ENCODE measurements around the gene RHO.
"Not testable (repeated sequence)": the region's sequence is repeated elsewhere in the genome, so short reads cannot be mapped to it uniquely, and the experiment has no call there.

The RHO gene

DNA sequence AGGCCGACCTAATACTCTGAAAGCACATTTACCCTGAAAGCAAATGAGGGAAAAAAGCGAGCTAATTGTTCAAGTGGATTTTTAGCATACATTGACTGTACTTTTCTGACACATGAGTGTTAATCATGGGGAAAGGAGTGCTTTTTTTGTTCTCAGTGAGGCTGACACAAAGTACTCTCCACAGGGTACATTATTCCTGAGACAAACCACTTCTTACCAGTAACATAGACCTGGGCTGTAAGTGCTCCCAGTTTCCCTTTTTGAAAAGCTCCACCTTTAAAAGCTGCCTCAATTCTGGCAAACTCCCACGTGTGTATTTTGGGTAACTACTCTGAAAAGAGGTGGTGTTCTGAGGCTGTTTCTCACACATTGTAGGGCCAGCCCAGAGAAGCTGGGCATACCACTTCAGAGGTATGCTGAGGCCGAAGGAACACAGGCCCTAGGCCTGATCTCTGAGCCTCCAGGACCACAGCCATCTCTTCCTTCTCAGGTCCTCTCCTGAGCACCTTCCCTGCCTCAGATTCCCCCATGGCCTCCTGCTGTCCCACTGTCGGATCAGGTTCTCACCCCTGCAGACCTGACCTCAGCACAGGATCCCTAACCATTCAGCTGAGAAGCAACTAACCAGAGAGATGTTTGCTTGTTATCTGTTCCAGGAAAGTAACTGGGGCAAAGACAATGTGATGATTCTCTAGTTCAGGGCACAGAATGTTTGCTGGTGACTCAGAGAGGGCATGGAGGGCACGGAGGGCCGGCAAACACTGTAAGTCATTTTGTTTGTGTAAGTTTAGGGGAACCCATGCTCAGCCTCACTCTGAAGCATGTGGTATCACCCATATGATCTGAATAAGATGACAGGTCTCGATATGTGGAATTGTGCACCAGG lies 29.6 kb upstream of the RHO start:
- H3K4me3 ChIP-seq (ENCODE audit: low read depth, low read length); DNase-seq (ENCODE audit: low read depth): not testable (repeated sequence)

DNA sequence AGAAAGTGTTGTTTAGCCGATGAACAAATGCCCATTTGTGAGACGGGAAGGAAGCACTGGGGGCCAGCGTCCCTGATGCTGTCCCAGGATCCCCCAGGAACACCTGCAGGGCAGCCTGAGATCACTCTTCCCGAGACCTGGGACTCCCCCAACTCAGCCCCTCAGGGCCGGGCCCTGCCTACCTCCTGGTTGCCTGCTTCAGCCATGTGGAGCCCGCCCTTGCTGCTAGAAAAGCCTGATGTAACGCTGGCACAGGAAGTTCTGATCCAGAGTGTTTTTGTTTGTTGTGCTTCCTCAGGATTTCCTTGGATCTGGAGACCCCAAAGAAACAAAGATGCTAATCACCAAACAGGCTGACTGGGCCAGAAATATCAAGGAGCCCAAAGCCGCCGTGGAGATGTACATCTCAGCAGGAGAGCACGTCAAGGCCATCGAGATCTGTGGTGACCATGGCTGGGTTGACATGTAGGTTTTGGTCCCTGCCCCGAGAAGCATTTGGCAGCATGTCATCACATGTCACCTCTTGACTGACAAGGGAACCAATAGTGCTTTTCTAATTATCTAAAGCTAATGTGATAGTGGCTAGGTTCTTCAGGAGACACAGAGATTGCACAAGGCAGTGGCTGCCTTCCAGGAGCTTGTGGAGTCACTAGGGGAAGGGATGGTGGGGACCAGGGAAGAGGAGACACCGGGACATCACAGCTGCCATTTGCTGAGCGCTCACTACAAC lies 28.7 kb upstream of the RHO start:
- DNase-seq (ENCODE audit: low read depth): not testable (repeated sequence)

DNA sequence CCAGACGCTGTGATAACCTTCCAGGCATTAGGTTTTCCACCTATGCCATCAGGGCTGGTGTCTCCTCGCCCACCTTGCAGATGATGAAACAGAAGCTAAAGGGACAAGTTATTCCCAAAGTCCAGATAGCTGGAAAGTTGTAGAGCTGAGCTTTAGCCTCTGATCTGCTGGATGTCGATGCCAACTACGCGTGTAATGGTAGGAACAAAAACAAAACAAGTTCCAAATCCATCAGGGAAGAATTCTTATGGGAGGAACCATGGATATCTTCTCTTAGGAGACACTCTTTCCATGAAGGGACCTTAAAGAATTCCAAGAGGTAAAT lies 28.1 kb upstream of the RHO start:
- no peak for DNase-seq (ENCODE audit: low read depth)
- H3K4me3 ChIP-seq (ENCODE audit: low read depth, low read length): no peak overlapping the region

More for the DNA sequence above, 28.7 kb upstream of the RHO start:
- H3K4me3 ChIP-seq (ENCODE audit: low read depth, low read length): not testable (repeated sequence)

DNA sequence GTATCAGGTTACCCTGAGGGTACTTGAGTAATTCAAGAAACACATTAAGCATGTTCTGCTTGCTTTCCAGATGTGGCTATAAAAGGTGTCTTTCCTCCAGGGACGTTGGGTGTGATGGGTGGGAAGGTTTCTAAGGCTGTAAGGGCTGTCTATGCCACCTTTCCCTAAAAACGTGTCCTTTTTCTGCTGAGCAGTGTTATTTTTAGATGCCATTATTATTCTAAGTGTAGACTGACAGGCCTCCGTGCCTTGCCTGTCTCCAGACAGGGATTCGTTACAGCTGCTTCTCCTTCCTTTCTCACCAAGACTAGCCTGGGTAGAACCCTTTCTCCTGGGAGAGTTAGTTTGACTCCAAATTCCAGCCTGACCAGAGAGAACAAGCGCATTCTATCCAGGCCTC lies 26.8 kb upstream of the RHO start:
- no peak overlapping the region for H3K4me3 ChIP-seq (ENCODE audit: low read depth, low read length)
- DNase-seq (ENCODE audit: low read depth): no peak

DNA sequence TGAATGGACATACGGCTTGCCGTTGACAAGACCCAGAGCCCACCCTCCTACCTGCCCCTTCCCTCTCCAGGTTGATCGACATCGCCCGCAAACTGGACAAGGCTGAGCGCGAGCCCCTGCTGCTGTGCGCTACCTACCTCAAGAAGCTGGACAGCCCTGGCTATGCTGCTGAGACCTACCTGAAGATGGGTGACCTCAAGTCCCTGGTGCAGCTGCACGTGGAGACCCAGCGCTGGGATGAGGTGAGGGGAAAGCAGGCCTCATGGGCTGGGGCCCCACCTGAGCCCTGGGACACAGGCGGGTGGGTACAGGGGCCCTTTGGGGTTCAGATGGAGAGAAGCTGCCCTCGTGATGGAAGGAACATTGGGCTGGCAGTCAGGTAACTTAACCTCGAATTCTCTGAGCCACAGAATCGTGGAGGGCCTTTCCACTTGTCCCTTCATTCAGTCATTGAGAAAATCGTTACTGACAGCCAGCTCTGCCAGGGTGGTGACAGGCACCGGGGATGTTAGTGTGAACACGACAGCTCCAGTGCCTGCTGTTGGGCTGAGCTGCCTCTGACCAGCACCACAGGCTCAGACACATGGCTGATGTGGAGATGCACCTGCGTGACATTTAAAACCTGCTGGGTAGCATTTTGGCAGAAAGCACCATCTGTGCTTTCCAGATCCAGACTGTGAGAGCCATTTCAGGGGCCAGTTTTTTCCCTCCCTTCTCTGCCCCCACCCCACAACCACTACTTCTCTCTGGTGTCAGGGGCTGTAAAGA lies 25.6 kb upstream of the RHO start:
- H3K4me3 ChIP-seq (ENCODE audit: low read depth, low read length): no peak overlapping the region
- DNase-seq (ENCODE audit: low read depth): no peak

DNA sequence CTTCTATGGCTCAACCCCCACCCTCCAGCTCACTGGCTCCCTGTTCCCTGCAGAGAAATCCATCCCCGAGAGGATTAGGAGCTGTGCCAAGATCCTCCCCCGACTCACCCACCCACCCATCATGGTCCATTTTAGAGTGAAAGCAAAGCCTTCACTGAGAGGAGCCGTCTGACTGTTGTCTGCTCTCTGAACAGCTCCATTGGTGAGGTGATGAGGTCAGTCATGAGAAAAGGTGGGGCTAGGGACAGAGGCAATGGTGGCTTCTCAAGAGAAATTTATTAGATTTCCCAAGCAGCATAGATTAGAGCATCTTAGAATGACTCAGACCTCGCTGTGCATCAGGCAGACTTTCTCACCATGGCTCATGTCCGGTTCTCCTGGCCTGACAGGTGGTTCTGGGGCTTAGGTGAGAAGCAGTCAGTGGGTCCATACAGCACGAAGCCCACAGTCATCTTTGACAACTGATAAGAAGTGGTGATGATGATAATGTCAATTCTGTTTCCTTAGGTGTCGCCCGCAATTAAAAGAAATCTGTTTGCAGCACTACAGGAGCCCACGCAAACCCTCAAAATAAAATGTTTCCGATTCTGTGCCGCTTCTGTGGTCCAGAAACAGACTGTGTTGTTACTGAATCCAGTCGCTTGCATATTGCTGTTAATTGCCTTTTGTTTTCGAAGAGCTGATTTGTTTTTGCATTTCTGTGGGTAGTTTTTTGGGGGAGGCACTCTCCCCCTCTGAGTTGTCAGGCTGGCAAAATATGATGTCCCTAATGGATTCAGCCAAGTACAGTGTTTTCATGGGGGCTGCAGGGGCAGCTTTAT lies 24.8 kb upstream of the RHO start:
- DNase-seq (ENCODE audit: low read depth): no peak
- H3K4me3 ChIP-seq (ENCODE audit: low read depth, low read length): no peak overlapping the region

DNA sequence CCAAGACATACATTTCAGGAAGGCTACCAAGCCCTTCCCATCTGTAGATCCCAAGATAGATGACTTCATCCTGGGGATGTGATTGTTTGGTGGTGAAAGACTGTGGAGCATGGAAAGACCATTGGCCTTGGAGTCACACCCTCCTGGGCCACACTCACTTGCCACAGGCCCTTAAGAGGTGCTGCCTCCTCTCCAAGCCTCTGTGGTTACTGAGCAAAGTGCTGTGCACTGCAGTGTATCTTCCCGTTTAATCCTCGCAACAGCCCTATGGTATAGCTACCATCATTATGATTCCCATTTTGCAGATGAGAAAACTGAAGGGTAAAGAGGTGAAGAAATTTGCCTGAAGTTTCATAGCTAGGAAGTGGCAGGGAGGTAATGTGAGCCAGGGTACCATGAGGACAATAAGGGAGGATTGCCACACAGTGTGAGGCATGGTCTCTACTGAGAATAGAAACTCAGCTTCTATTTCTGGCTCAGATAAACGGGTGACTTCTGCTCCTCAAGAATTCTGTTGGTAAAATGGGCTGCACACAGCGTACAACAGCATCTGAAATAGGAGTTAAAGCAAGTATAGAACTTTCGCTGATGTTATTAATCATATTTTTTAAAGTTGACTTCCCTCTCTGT lies 23.9 kb upstream of the RHO start:
- no peak for DNase-seq (ENCODE audit: low read depth)
- H3K4me3 ChIP-seq (ENCODE audit: low read depth, low read length): no peak overlapping the region

DNA sequence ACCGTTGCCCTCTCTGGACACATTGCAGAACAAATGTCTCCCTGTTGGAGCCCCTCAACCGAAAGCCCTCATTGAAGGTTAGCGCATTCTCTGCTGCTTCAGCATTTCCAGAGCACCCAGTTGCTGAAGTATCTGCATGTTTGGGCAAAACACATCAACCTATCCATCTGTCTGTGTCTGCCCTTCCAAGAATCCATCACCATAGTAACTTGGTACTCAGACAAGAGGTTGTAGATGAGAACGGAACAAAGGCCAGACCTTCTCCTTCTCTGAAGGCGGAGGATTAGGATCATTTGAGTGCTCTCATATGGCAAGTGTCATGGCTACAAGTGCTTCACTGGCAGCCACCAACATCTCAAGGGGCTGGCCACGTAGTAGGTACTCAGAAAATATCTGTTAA lies 23.1 kb upstream of the RHO start:
- DNase-seq (ENCODE audit: low read depth): no peak
- no peak overlapping the region for H3K4me3 ChIP-seq (ENCODE audit: low read depth, low read length)

DNA sequence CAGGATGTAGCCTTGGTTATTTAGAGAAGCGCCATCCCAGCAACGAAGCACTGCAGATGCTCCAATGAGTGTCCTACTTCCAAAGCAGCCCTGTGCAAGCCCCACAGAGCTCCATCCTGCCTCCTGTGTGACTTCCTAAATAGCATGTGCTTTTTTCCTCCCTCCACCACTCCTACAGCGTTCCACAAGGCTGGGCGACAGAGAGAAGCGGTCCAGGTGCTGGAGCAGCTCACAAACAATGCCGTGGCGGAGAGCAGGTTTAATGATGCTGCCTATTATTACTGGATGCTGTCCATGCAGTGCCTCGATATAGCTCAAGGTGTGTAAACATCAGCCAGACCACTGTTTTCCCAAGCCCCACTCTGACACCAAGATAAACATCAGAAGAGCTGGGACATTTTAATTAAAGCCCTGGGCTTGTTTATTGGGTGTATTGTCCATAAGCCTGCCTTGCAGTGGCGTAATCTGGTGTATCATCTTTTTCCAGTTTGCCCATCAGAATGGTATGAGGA lies 22.2 kb upstream of the RHO start:
- DNase-seq (ENCODE audit: low read depth): no peak
- H3K4me3 ChIP-seq (ENCODE audit: low read depth, low read length): no peak overlapping the region

DNA sequence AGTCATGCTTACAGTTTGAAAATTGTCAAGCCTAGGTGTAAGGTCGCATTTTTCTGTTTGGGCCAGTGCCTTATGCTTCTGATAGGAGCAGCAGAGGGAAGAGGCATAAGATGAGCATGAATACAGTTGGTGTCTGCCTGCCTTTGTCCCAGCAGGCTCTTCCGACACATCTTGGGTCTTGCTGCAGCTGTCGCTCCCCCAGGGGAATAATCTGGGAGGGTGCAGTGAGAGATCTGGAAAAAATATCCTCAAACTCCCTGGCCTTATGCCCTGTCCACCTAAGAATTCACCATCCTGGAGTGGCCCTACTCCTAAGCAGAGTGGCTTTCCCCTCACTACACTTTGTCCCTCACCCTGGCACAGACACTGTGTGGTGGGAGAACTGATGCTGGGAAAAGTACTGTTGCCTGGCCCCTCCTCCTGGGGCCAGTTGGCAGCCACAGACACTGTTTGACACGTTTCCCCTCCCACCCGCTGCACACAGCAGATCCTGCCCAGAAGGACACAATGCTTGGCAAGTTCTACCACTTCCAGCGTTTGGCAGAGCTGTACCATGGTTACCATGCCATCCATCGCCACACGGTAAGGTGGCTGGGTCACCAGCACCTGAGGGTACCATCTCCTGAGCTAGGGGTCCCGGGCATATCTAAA lies 21.1 kb upstream of the RHO start:
- no peak for DNase-seq (ENCODE audit: low read depth)

DNA sequence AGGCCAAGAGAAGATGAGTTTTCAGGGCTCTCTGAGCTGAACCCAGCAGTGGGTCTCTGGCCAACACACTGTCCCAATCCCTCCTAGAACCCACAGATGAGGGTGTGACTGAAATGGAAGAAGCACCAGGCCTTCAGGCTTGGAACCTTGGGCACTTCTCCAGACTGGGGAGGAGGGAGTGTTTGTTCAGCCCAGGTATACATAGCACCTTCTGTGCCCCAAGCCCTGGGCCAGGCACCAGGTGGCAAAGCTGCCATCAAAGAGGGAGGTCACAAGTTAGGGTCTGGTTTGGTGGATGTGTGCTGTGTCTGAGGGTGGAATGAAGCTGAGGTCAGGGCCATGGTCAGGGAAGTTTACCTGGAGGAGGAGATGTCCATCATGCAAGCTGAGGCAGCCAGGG lies 15.8 kb upstream of the RHO start:
- H3K4me3 ChIP-seq (ENCODE audit: low read depth, low read length): no peak overlapping the region
- no peak for DNase-seq (ENCODE audit: low read depth)

More for the DNA sequence above, 21.1 kb upstream of the RHO start:
- no peak overlapping the region for H3K4me3 ChIP-seq (ENCODE audit: low read depth, low read length)

DNA sequence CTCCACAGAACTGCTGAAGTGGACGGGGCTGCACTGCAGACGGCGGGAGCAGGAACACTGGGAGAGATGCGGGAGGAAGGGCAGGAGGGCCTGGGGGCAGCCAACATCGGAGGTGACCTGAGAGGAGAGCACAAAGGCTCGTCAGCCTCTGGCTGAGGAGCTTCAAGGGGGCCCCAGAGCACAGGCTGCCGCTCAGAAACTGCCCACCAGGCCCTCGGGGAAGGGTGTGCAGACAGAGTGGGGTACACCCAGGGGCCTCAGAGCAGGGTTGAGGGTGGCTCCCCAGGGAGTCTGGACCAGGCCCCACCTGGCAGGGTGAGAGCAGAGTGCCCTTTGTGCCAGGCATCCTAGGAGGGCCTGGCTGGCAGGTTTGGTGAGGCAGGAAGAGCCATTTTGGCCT lies 14.7 kb upstream of the RHO start:
- H3K4me3 ChIP-seq (ENCODE audit: low read depth, low read length): no peak overlapping the region
- no peak for DNase-seq (ENCODE audit: low read depth)

DNA sequence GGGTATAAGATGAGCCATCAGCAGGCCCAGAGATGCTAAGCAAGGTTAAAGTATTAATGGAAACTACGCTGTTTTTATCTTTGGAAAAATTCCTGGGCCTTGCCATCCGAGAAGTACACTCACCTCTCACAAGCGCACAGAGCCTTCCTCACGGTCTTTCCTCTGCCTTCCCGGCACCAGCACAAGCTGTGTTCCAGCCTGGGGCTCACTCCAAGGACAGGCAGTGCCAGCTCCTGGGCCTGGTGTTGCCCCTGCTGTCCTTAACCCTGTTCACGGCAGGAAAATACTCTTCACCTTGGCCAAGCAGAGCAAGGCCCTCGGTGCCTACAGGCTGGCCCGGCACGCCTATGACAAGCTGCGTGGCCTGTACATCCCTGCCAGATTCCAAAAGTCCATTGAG lies 14.3 kb upstream of the RHO start:
- DNase-seq (ENCODE audit: low read depth): no peak

DNA sequence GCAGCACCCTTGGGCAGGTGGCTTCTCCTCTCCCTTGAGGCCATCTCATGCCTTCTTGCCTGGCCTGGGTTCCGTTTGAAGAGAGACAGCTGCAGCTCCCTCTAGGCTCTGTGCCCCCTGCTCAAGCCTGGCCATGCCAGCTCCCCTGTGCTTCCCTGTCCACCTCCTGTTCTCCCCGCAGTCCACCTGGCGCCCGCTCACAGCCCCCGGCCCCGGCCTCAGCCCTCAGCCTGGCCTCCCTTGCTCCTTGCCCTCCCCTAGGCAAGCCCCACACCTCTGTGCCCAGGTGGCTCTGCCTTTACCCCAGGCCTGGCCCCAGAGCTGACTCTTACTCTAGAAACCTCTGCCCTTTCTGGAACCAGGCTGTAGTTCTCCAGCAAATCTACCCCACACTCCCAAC lies 13.9 kb upstream of the RHO start:
- DNase-seq (ENCODE audit: low read depth): no peak
- H3K4me3 ChIP-seq (ENCODE audit: low read depth, low read length): no peak overlapping the region

More for the DNA sequence above, 14.3 kb upstream of the RHO start:
- H3K4me3 ChIP-seq (ENCODE audit: low read depth, low read length): no peak overlapping the region

DNA sequence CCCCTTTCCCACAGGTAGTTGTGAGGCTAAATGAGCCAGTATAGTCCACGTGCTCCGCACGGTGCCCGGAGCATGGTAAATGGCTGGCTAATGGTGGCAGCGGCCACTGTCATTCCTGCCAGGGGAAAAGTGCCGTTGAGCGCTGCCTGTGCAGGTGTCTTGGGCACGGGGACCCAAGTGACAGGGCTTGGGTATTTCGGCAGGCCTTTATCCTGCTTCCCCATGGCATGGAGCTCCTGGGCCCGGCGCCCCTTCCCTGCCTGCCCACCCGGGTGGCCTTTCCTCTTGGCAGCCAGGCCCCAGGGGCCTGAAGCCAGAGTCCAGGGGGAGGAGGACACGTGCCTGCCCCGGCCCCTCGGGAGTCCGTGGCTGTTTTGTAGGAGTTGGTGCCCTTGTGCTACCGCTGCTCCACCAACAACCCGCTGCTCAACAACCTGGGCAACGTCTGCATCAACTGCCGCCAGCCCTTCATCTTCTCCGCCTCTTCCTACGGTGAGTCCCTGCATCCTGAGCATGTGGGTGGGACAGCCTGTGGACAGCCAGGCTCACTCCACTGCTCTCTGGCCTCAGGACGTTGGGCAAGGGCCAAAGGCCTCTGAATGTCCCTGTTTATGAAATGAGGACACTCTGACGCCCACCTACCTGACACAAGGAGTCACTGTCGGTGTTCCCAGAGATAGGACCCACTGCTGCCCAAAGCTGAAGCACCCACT lies 13.2 kb upstream of the RHO start:
- not testable (repeated sequence) for DNase-seq (ENCODE audit: low read depth)

DNA sequence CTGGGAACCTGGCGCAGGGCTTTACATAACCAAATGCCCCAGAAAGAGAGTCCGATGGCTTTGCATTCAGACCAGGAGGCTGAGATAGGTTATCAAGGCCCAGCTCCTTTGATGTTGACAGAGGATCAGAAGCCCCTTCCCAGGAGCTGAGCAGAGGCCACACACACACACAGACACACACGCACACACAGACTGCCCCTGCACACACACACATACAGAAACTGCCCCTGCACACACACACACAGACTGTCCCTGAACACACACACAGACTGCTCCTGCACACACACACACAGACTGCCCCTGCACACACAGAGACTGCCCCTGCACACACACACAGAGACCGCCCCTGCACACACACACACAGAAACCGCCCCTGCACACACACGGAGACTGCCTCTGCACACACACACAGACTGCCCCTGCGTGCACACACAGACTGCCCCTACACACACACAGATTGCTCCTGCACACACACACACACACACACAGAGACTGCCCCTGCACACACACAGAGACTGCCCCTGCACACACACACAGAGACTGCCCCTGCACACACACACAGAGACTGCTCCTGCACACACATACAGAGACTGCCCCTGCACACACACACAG lies 12.5 kb upstream of the RHO start:
- not testable (repeated sequence) for H3K4me3 ChIP-seq (ENCODE audit: low read depth, low read length); DNase-seq (ENCODE audit: low read depth)

More for the DNA sequence above, 13.2 kb upstream of the RHO start:
- not testable (repeated sequence) for H3K4me3 ChIP-seq (ENCODE audit: low read depth, low read length)

DNA sequence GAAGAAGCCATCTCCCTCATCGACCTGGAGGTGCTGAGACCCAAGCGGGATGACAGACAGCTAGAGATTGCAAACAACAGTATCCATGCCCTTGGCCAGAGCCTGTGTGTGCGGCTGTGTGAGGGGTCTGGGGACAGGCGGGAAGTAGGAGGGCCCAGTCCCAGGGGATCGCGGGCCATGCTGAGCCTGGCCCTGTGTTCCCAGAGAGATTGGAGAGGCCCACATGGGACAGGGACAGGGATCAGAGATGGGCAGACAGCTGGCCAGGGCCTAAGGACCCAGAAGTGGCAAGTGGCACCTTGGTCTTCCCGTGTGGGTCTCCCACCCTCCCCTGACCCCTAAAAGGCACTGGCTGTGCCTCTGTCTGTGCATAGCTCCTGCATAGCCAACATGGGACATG lies 10.9 kb upstream of the RHO start:
- no peak for DNase-seq (ENCODE audit: low read depth)
- H3K4me3 ChIP-seq (ENCODE audit: low read depth, low read length): no peak overlapping the region

Measured in skeletal muscle cell (primary cell).